HCT116 (cell line): ENCODE results near the gene NCBP3. TPM values are rescaled to one million over a fixed set of nuclear protein-coding genes. Genes with fewer than 3 reads are reported as not detected.

Experiments
- ATAC-seq: fragments of 200-7000 bp; cut with Tn5 transposase; 2 replicates; pipeline ENCODE4 v1.9.1; 2020; ENCODE audit warnings: mild to moderate bottlenecking, moderate library complexity
- BruUV-seq: library from RNA; stranded (reverse); fragments of 400-500 nt; replicated peaks from 2 replicates; lab custom pipeline; 2021; lab: Mats Ljungman, UMichigan
- CTCF ChIA-PET: fragments of 300-600 bp; sonication (Branson Sonifier 250); formaldehyde crosslinking; loops from one replicate; lab custom pipeline; 2021; ENCODE audit warnings: antibody characterized with exemption; lab: Charles Lee
- POLR2A ChIA-PET: fragments of 300-600, 350-600 bp; sonication (Branson Sonifier 250); formaldehyde crosslinking; loops from one replicate; lab custom pipeline; 2021; ENCODE audit warnings: antibody characterized with exemption; lab: Charles Lee
- RAD21 ChIA-PET, 2 experiments: fragments of 300-600 bp; sonication (Branson Sonifier 250); formaldehyde crosslinking; loops; one replicate each; lab custom pipeline; 2023; ENCODE audit warnings: low total read pairs in 2 of 2; ENCODE audit not compliant: uncharacterized antibody in 2 of 2, unreplicated experiment in 2 of 2, low non-redundant PET in 1 of 2; lab: Charles Lee
- DNase-seq: peaks from one replicate; pipeline ENCODE4 v3.0.0-alpha.2; 2010; ENCODE audit warnings: low read depth, low spot score
- H2AFZ ChIP-seq: fragments of 200-600 bp; shearing (Covaris generic), sonication (generic); 2 replicates; pipeline ENCODE4 v1.6.1; 2017; ENCODE audit warnings: low read depth, mixed run types, mixed read lengths, antibody characterized with exemption, low read length; ENCODE audit not compliant: poor library complexity, severe bottlenecking
- H3K27ac ChIP-seq: 2 replicates; pipeline ENCODE4 v1.5.1; 2012; ENCODE audit warnings: low read depth, low read length
- H3K27me3 ChIP-seq: fragments of 200-600 bp; sonication (generic); 2 replicates; pipeline ENCODE4 v1.6.1; 2016; ENCODE audit warnings: mixed run types, low read length, mixed read lengths; ENCODE audit not compliant: insufficient read depth
- H3K36me3 ChIP-seq, 2 experiments: fragments of 200-500 bp in 1 of 2; fragments of 200-600 bp in 1 of 2; sonication (Bioruptor generic) in 1 of 2; sonication (generic) in 1 of 2; 2 replicates each; pipeline versions ENCODE4 v1.5.1 to v1.6.1; 2014 to 2016; ENCODE audit warnings: low read length in 2 of 2, inconsistent platforms in 1 of 2, mixed read lengths in 1 of 2, mixed run types in 1 of 2; ENCODE audit not compliant: insufficient read depth in 2 of 2, control insufficient read depth in 1 of 2
- H3K4me1 ChIP-seq, 2 experiments: fragments of 200-600 bp in 1 of 2; sonication (generic) in 1 of 2; 2 replicates each; pipeline versions ENCODE4 v1.5.1 to v1.6.1; 2012 to 2017; ENCODE audit warnings: low read length in 2 of 2, inconsistent platforms in 1 of 2, mild to moderate bottlenecking in 1 of 2, mixed read lengths in 1 of 2, mixed run types in 1 of 2, moderate library complexity in 1 of 2; ENCODE audit not compliant: insufficient read depth in 2 of 2, control insufficient read depth in 1 of 2
- H3K4me2 ChIP-seq: fragments of 200-600 bp; sonication (generic); 2 replicates; pipeline ENCODE4 v1.6.1; 2017; ENCODE audit warnings: mixed run types, low read length, mixed read lengths
- H3K4me3 ChIP-seq, 2 experiments: fragments of 200-600 bp in 1 of 2; sonication (generic) in 1 of 2; replicated peaks in 1 of 2; 2 replicates each; pipeline ENCODE4 v1.5.1; 2011 to 2016; ENCODE audit warnings: low read length in 2 of 2, control low read depth in 1 of 2, low read depth in 1 of 2, mild to moderate bottlenecking in 1 of 2, mixed read lengths in 1 of 2, mixed run types in 1 of 2
- H3K79me2 ChIP-seq: fragments of 200-600 bp; sonication (generic); 2 replicates; pipeline ENCODE4 v1.6.1; 2017; ENCODE audit warnings: mild to moderate bottlenecking, mixed run types, low read length, moderate library complexity, mixed read lengths; ENCODE audit not compliant: insufficient read depth
- H3K9ac ChIP-seq: fragments of 200-600 bp; sonication (generic); 2 replicates; pipeline ENCODE4 v1.6.1; 2016; ENCODE audit warnings: low read length, mixed read lengths
- H3K9me2 ChIP-seq: fragments of 200-600 bp; sonication (generic), shearing (Covaris generic); 2 replicates; pipeline ENCODE4 v1.6.1; 2017; ENCODE audit warnings: mixed run types, mild to moderate bottlenecking, moderate library complexity; ENCODE audit not compliant: insufficient read depth
- H3K9me3 ChIP-seq, 2 experiments: fragments of 200-500 bp in 1 of 2; fragments of 200-600 bp in 1 of 2; sonication (Bioruptor generic) in 1 of 2; sonication (generic) in 1 of 2; 2 replicates each; pipeline ENCODE4 v1.6.1; 2014 to 2017; ENCODE audit warnings: low read length in 2 of 2, mixed read lengths in 2 of 2, inconsistent platforms in 1 of 2, low read depth in 1 of 2, mild to moderate bottlenecking in 1 of 2, mixed run types in 1 of 2, moderate library complexity in 1 of 2; ENCODE audit not compliant: control insufficient read depth in 1 of 2, insufficient read depth in 1 of 2
- H4K20me1 ChIP-seq: fragments of 200-600 bp; sonication (generic), shearing (Covaris generic); 2 replicates; pipeline ENCODE4 v1.6.1; 2017; ENCODE audit warnings: mixed run types, mild to moderate bottlenecking, moderate library complexity; ENCODE audit not compliant: insufficient read depth
- CEBPB ChIP-seq: IDR thresholded peaks from 2 replicates; pipeline ENCODE4 v1.6.1; 2012; ENCODE audit warnings: low read depth
- ELF1 ChIP-seq: IDR thresholded peaks from 2 replicates; pipeline ENCODE4 v1.6.1; 2012; ENCODE audit warnings: low read depth, borderline replicate concordance
- EZH2phosphoT487 ChIP-seq: fragments of 200-600 bp; IDR thresholded peaks from 2 replicates; pipeline ENCODE4 v1.6.1; 2018; ENCODE audit warnings: antibody characterized with exemption, borderline replicate concordance
- FOSL1 ChIP-seq: IDR thresholded peaks from 2 replicates; pipeline ENCODE4 v1.6.1; 2012; ENCODE audit warnings: low read depth
- MAX ChIP-seq: IDR thresholded peaks from 2 replicates; pipeline ENCODE4 v1.6.1; 2012
- POLR2A ChIP-seq: IDR thresholded peaks from 2 replicates; pipeline ENCODE4 v1.7.0; 2011; ENCODE audit warnings: borderline replicate concordance; ENCODE audit not compliant: insufficient read depth, insufficient read length; ENCODE audit errors: extremely low read depth
- POLR2AphosphoS5 ChIP-seq: IDR thresholded peaks from 2 replicates; pipeline ENCODE4 v1.6.1; 2011; ENCODE audit warnings: mild to moderate bottlenecking, low read depth, low read length, moderate library complexity
- SIN3A ChIP-seq: IDR thresholded peaks from 2 replicates; pipeline ENCODE4 v1.6.1; 2012; ENCODE audit warnings: low read depth
- TCF7L2 ChIP-seq: IDR thresholded peaks from 2 replicates; pipeline ENCODE4 v1.7.0; 2011; ENCODE audit warnings: borderline replicate concordance, inconsistent platforms; ENCODE audit not compliant: insufficient read depth, insufficient read length; ENCODE audit errors: extremely low read depth
- ZBTB33 ChIP-seq: IDR thresholded peaks from 2 replicates; pipeline ENCODE4 v1.6.1; 2011; ENCODE audit warnings: mild to moderate bottlenecking, low read length, moderate library complexity; ENCODE audit not compliant: insufficient replicate concordance; ENCODE audit errors: extremely low read depth
- ZFX ChIP-seq: fragments of 450-650 bp; IDR thresholded peaks from 2 replicates; pipeline ENCODE4 v1.6.1; 2017
- intact Hi-C: fragments of 100-400 bp; cut with micrococcal nuclease; formaldehyde crosslinking; loops from 2 replicates; pipeline ENCODE4 v1.10.0; 2022
- total RNA-seq: library from RNA; stranded (reverse); gene quantifications from one replicate; pipeline ENCODE4 v1.2.1, GENCODE V29; 2021; ENCODE audit not compliant: unreplicated experiment
- TF ChIP-seq, protein P1 (sequence below), 3 experiments: fragments of 200-600 bp in 1 of 3; sonication (generic) in 1 of 3; IDR thresholded peaks in 2 of 3; conservative IDR thresholded peaks in 1 of 3; 2 replicates each; pipeline ENCODE4 v1.5.1; 2012 to 2017; ENCODE audit warnings: low read depth in 2 of 3, low read length in 2 of 3, antibody characterized with exemption in 1 of 3, borderline replicate concordance in 1 of 3, control low read depth in 1 of 3, mild to moderate bottlenecking in 1 of 3, mixed read lengths in 1 of 3, mixed run types in 1 of 3, moderate library complexity in 1 of 3; ENCODE audit not compliant: insufficient read depth in 1 of 3

NCBP3 gene
- total RNA-seq, 1 experiment from 2014 or later: 46.5 TPM

DNA sequence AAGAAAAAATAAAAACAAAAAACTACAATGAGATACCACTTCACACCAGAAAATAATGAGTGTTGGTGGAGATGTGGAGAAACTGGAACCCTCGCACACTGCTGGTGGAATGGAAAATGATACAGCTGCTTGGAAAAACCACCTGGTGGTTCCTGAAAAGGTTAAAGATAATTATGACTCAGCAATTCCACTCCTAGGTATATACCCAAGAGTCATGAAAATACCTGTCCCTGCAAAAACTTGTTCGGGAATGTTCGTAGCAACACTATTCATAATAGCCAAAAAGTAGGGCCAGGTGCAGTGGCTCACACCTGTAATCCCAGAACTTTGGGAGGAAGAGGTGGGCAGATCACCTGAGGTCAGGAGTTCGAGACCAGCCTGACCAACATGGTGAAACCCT is 36.9 kb downstream of the NCBP3 start:
- H3K36me3 ChIP-seq: peaks cover 26 to 33% of the 10 kb centered on the region in 2 experiments; a peak in 3 of 4 replicates
- POLR2A ChIA-PET: no interaction called here
- RAD21 ChIA-PET: no interaction called here
- no peaks in the 10 kb centered on the region for H3K9me3 ChIP-seq
- peaks cover 3 to 6% of the 10 kb centered on the region in 2 experiments; a peak in 2 of 4 replicates for H3K4me1 ChIP-seq
- CTCF ChIA-PET: no interaction called here
- H3K4me2 ChIP-seq: no peak overlapping the region
- H3K4me3 ChIP-seq: no peak overlapping the region
- no peaks in the 10 kb centered on the region for H4K20me1 ChIP-seq
- no TSS peak for BruUV-seq
- no peak overlapping the region for H3K27ac ChIP-seq
- no peak for DNase-seq
- no peak overlapping the region for H3K9ac ChIP-seq
- TF ChIP-seq ZBTB33 (no peak), POLR2AphosphoS5 (no peak), FOSL1 (no peak), CEBPB (no peak), ELF1 (no peak), POLR2A (no peak), TCF7L2 (no peak), MAX (no peak), SIN3A (no peak), EZH2phosphoT487 (no peak), ZFX (no peak)
- TF ChIP-seq, protein P1, sequence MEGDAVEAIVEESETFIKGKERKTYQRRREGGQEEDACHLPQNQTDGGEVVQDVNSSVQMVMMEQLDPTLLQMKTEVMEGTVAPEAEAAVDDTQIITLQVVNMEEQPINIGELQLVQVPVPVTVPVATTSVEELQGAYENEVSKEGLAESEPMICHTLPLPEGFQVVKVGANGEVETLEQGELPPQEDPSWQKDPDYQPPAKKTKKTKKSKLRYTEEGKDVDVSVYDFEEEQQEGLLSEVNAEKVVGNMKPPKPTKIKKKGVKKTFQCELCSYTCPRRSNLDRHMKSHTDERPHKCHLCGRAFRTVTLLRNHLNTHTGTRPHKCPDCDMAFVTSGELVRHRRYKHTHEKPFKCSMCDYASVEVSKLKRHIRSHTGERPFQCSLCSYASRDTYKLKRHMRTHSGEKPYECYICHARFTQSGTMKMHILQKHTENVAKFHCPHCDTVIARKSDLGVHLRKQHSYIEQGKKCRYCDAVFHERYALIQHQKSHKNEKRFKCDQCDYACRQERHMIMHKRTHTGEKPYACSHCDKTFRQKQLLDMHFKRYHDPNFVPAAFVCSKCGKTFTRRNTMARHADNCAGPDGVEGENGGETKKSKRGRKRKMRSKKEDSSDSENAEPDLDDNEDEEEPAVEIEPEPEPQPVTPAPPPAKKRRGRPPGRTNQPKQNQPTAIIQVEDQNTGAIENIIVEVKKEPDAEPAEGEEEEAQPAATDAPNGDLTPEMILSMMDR (IDR thresholded peaks at IDR 0.05 in 2 of 3, conservative IDR thresholded peaks at IDR 0.05 in 1 of 3; ENCODE audit: borderline replicate concordance in 1 of 3, insufficient read depth in 1 of 3, low read depth in 2 of 3, low read length in 2 of 3): no peak
- intact Hi-C loops: no loop called here
- no peaks in the 10 kb centered on the region for H3K9me2 ChIP-seq
- no peaks in the 10 kb centered on the region for H3K79me2 ChIP-seq
- no peaks in the 10 kb centered on the region for H3K27me3 ChIP-seq
- no peak overlapping the region for H2AFZ ChIP-seq
- no peak for ATAC-seq
